Progenitor cell of endocrine pancreas (in vitro differentiated cells): ENCODE measurements around the gene PPM1E. TPM values are rescaled to one million over a fixed set of nuclear protein-coding genes. Genes with fewer than 3 reads are reported as not detected.
"Not testable (repeated sequence)": the region's sequence is repeated elsewhere in the genome, so short reads cannot be mapped to it uniquely, and the experiment has no call there.

Source experiments
- DNase-seq: peaks from one replicate; pipeline ENCODE4 v3.0.0; 2021; ENCODE audit warnings: low spot score; ENCODE audit not compliant: unreplicated experiment
- H3K27ac Mint-ChIP-seq: 2 replicates; pipeline ENCODE4 v1.8.0; 2021; ENCODE audit warnings: mild to moderate bottlenecking, moderate library complexity, mixed read lengths
- H3K27me3 Mint-ChIP-seq: 2 replicates; pipeline ENCODE4 v1.8.0; 2021; ENCODE audit warnings: mixed read lengths
- H3K36me3 Mint-ChIP-seq: 2 replicates; pipeline ENCODE4 v1.8.0; 2022; ENCODE audit warnings: mixed read lengths; ENCODE audit not compliant: insufficient read depth
- H3K4me1 Mint-ChIP-seq: 2 replicates; pipeline ENCODE4 v1.8.0; 2021; ENCODE audit warnings: low read depth, mixed read lengths
- H3K4me3 Mint-ChIP-seq: 2 replicates; pipeline ENCODE4 v1.8.0; 2021; ENCODE audit warnings: low read depth, mild to moderate bottlenecking, moderate library complexity, mixed read lengths
- H3K9me3 Mint-ChIP-seq: 2 replicates; pipeline ENCODE4 v1.8.0; 2021; ENCODE audit warnings: low read depth, mixed read lengths
- total RNA-seq: library from RNA; stranded (reverse); gene quantifications from 2 replicates; pipeline ENCODE4 v1.2.1, GENCODE V29; 2021
- TF ChIP-seq, protein P1 (sequence below): fragments of 200-600 bp; sonication (generic); IDR thresholded peaks from one replicate; pipeline ENCODE4 v1.5.0; 2021; ENCODE audit warnings: antibody characterized with exemption, mild to moderate bottlenecking; ENCODE audit not compliant: unreplicated experiment

PPM1E gene
- total RNA-seq, 1 donor from 2014 or later: 1.6 TPM

DNA sequence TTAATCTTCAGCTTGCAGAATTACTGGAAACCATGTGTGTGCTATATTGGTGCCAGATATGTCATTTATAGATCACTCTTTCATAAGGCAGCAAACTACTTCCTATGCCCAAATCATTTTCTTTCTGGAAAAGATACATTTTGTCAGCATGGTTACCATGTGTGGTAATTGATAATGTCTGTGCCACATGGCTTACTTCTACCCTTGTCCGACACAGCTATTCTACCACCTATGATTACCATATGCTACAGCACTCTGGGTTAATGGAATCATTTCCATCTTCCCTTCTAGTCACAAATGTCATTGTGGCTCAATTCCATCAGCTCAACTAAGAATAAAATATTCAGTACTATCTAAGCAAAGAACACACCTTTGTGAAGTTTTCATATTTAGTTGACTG is 8.0 kb upstream of the PPM1E start:
- Mint-ChIP-seq H3K4me1 (no peaks in the 10 kb centered on the region), H3K27me3 (peaks cover 12% of the 10 kb centered on the region), H3K36me3 (no peaks in the 10 kb centered on the region), H3K27ac (no peak overlapping the region), H3K9me3 (no peaks in the 10 kb centered on the region), H3K4me3 (no peak overlapping the region)
- TF ChIP-seq, protein P1, sequence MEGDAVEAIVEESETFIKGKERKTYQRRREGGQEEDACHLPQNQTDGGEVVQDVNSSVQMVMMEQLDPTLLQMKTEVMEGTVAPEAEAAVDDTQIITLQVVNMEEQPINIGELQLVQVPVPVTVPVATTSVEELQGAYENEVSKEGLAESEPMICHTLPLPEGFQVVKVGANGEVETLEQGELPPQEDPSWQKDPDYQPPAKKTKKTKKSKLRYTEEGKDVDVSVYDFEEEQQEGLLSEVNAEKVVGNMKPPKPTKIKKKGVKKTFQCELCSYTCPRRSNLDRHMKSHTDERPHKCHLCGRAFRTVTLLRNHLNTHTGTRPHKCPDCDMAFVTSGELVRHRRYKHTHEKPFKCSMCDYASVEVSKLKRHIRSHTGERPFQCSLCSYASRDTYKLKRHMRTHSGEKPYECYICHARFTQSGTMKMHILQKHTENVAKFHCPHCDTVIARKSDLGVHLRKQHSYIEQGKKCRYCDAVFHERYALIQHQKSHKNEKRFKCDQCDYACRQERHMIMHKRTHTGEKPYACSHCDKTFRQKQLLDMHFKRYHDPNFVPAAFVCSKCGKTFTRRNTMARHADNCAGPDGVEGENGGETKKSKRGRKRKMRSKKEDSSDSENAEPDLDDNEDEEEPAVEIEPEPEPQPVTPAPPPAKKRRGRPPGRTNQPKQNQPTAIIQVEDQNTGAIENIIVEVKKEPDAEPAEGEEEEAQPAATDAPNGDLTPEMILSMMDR: no peak
- no peak for DNase-seq

DNA sequence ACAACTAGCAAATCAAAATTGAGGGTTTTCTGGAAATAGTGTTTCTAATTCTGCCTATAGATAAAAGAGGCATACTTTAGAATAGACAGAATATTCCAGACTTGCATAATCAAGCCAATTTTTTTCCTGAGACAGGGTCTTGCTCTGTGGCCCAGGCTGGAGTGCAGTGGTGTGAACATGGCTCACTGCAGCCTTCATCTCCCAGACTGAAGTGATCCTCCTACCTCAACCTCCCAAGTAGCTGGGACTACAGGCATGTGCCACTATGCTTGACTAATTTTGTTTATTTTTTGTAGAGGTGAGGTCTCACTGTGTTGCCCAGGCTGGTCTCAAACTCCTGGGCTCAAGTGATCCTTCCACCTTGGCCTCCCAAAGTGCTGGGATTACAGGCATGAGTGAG is 6.0 kb upstream of the PPM1E start:
- not testable (repeated sequence) for H3K4me3 Mint-ChIP-seq, H3K9me3 Mint-ChIP-seq, DNase-seq, H3K4me1 Mint-ChIP-seq, H3K27ac Mint-ChIP-seq, H3K36me3 Mint-ChIP-seq
- H3K27me3 Mint-ChIP-seq: peaks cover 24% of the 10 kb centered on the region

DNA sequence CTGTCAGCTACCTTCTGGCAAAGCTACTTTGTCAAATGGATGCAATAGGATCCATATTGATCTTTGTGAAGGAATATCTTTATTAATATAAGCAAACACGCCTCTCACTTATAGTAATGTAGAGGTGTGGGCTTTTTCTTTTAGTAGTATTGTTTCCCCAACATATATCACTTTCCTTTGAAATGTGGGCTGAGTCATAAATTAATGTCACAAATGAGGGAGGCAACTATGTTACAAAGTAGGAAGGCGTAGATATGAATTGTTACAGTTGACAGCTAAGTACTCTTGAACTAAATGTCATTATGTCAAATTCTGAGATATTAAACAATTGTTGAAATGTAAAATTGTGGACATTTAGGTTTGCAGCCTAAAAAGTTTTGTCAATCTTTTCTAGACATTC is 2.6 kb upstream of the PPM1E start:
- Mint-ChIP-seq H3K36me3 (no peaks in the 10 kb centered on the region), H3K4me1 (peaks cover 5% of the 10 kb centered on the region), H3K4me3 (no peak overlapping the region), H3K9me3 (no peaks in the 10 kb centered on the region), H3K27me3 (peaks cover 42% of the 10 kb centered on the region), H3K27ac (no peak overlapping the region)
- no peak for DNase-seq
- TF ChIP-seq, protein P1: no peak

DNA sequence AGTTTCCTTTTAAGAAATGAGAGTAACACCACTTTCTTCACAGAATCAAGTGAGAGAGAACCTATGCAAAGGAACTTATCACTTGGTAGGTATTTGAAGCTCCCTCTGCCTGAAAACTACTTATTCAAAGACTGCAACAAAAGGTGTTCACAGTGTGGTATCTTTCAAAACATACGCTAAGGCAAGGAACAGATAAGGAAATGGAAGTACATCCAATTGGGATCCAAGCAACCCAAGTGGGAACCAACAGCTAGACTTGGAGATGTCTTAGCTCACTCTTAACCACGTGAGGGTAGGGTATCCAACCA is 431 bp upstream of the PPM1E start:
- no peaks in the 10 kb centered on the region for H3K36me3 Mint-ChIP-seq
- no peak overlapping the region for H3K27ac Mint-ChIP-seq
- TF ChIP-seq, protein P1: no peak
- no peaks in the 10 kb centered on the region for H3K9me3 Mint-ChIP-seq
- H3K4me1 Mint-ChIP-seq: peaks cover 5% of the 10 kb centered on the region
- H3K27me3 Mint-ChIP-seq: peaks cover 53% of the 10 kb centered on the region
- no peak for DNase-seq
- peak overlapping the region; percentile 64 for H3K4me3 Mint-ChIP-seq

DNA sequence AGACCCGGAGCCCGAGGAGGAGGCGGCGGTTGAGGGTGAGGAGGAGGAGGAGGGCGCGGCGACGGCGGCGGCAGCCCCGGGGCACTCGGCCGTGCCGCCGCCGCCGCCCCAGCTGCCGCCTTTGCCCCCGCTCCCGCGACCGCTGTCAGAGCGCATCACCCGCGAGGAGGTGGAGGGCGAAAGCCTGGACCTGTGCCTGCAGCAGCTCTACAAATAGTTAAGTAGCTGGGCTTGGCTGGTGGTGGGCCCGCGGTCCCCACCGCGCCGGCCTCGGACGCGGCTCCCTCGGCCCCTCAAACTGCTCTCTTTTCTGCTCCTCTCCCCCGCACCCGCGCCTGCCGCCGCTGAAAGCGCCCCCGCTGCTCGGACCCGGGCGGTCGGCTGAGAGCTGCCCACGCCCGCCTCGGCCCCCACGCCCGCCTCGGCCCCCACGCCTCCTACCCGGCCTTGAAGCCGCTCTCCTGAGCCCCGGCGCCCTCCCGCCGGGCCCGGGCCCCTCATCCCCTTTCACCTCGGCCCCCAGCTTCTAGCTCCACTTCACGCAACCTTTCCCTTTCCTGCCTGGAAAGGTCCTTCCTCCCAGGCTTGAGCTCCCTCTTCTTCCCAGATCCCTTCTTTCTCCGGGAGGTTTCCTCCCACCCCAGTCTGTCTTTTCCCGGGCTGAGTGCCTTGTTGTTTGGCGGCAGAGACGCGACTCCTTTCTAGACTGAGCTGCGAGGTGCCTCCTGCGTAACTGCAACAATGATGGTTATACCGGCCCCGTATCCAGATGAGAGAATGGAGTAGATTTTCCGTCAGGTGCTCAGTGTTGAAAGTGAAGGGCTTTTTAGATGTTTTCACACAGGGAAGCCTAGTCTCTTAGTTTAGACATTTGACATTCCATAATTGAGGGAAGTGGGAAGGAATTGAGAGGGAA is 850 bp downstream of the PPM1E start:
- H3K4me3 Mint-ChIP-seq: peak overlapping the region; percentile 89
- DNase-seq: no peak
- no peaks in the 10 kb centered on the region for H3K36me3 Mint-ChIP-seq
- no peak overlapping the region for H3K27ac Mint-ChIP-seq
- peaks cover 5% of the 10 kb centered on the region for H3K4me1 Mint-ChIP-seq
- TF ChIP-seq, protein P1: no peak
- H3K27me3 Mint-ChIP-seq: peaks cover 54% of the 10 kb centered on the region
- no peaks in the 10 kb centered on the region for H3K9me3 Mint-ChIP-seq

DNA sequence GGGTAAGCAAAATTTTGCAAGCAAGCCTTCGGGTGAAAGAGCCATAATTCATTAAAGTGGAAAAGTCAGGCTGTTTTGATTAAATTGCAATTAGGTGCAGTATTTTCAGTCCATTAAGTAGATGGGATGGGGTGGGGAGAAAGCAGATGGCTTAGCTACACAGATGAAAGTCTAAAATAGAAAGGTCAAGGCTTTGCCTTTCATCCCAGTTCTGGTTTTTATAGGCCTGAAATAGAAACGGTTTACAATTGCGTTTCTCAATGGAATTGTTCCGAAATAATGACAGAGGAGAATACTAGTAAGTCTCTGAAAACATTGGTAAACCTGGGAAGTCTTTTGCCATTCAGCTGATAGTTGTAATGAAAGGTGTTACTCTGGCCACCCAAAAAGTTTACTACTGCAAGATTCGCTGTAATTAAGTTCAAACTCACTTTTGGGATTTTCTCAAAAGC is 1.5 kb downstream of the PPM1E start:
- Mint-ChIP-seq H3K4me1 (peaks cover 5% of the 10 kb centered on the region), H3K9me3 (no peaks in the 10 kb centered on the region), H3K27me3 (peaks cover 51% of the 10 kb centered on the region), H3K27ac (no peak overlapping the region), H3K36me3 (no peaks in the 10 kb centered on the region), H3K4me3 (peak overlapping the region; percentile 89)
- TF ChIP-seq, protein P1: no peak
- DNase-seq: no peak
